Body of pancreas (tissue), 4 donors: ENCODE measurements around the gene RPS19BP1. TPM values are rescaled to one million over a fixed set of nuclear protein-coding genes. Genes with fewer than 3 reads are reported as not detected.

Source experiments
- ATAC-seq: fragments of 150-250 bp; one replicate; pipeline ENCODE4 v1.9.1; 2016
- DNase-seq, 4 donors: peaks; one replicate each; pipeline ENCODE4 v3.0.0-alpha.2; 2019
- H3K27ac ChIP-seq, 4 donors: fragments of 200-600 bp; sonication (generic); 1 replicate in 3 of 4; 2 replicates in 1 of 4; pipeline versions ENCODE4 v1.5.1 to v1.6.1; 2016 to 2019; ENCODE audit warnings: mild to moderate bottlenecking in 1 of 4, mixed read lengths in 1 of 4, moderate library complexity in 1 of 4
- H3K27me3 ChIP-seq, 2 donors: fragments of 200-600 bp; sonication (generic); one replicate each; pipeline ENCODE4 v1.6.0; 2016; ENCODE audit warnings: mild to moderate bottlenecking in 1 of 2
- H3K36me3 ChIP-seq, 2 donors: fragments of 200-600 bp; sonication (generic); replicated peaks in 1 of 2; 2 replicates each; pipeline ENCODE4 v1.5.1; 2016; ENCODE audit warnings: low read depth in 2 of 2; ENCODE audit not compliant: insufficient read depth in 1 of 2
- H3K4me1 ChIP-seq: fragments of 200-600 bp; sonication (generic); one replicate; pipeline ENCODE4 v1.6.0; 2016
- H3K4me3 ChIP-seq, 2 donors: fragments of 200-600 bp; sonication (generic); 1 replicate in 1 of 2; 2 replicates in 1 of 2; pipeline ENCODE4 v1.5.1; 2016 to 2019
- H3K9me3 ChIP-seq, 3 donors: fragments of 200-600 bp; sonication (generic); 1 replicate in 2 of 3; 2 replicates in 1 of 3; pipeline ENCODE4 v1.5.1; 2016
- CTCF ChIP-seq, 7 experiments: fragments of 450-650 bp in 4 of 7; fragments of 200-600 bp in 3 of 7; sonication (generic) in 3 of 7; IDR thresholded peaks; one replicate each; pipeline ENCODE4 v1.5.1; 2016 to 2019; ENCODE audit warnings: antibody characterized with exemption in 7 of 7
- POLR2A ChIP-seq, 3 donors: fragments of 450-650 bp; IDR thresholded peaks; one replicate each; pipeline ENCODE4 v1.6.1; 2016; ENCODE audit warnings: antibody characterized with exemption in 3 of 3, mild to moderate bottlenecking in 2 of 3
- WGBS, 2 donors: methylation state at CpG; one replicate each; pipeline ENCODE4 v1.1.5; 2017; 5-methylcytosine and 5-hydroxymethylcytosine counted together
- intact Hi-C: fragments of 100-400 bp; cut with DNase I; formaldehyde crosslinking; loops from one replicate; pipeline ENCODE4 v1.15.1; 2023
- total RNA-seq, 2 donors: library from RNA; depleted of rRNA; stranded (reverse); fragments of >200 nt; gene quantifications; one replicate each; pipeline ENCODE4 v1.1.0, GENCODE V29; 2016

Gene RPS19BP1
- total RNA-seq, 2 donors from 2014 or later, result 87.2 to 141 TPM

DNA sequence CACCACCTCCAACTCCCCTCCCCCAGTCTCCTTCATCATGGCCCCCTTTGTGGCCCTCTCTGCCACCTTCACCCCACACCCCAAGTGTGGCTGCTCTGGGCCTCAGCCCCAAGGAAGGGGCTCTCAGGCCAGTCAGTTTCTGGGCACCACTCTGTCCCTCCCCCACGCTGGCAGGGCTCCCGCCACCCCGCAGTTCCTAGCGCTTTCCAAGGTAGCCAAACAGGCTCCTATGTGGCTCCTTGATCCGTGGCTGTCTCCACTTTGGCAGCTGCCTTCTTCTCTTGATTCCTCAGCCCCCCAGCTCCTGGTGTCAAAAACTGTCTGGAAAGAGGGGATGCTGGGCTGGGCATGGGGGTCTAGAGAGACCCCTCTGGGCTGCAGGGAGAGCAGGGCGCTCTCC lies 27.6 kb upstream of the RPS19BP1 start:
- Histone ChIP-seq H3K27ac (no peak overlapping the region), H3K4me1 (peaks cover 11% of the 10 kb centered on the region), H3K4me3 (no peak overlapping the region), H3K36me3 (no peaks in the 10 kb centered on the region), H3K27me3 (peaks cover 0 to 15% of the 10 kb centered on the region in 2 donors), H3K9me3 (no peaks in the 10 kb centered on the region)
- intact Hi-C loops, result no loop called here
- no peak for ATAC-seq
- no peak for DNase-seq
- WGBS, 2 donors, result 26 to 34% methylated on average over 6 of the region's 6 CpGs
- no peak for TF ChIP-seq POLR2A (IDR thresholded peaks at IDR 0.05)
- TF ChIP-seq CTCF (IDR thresholded peaks at IDR 0.05), result no peak

GRCh38 chr22:39559456-39560105 lies 27.0 kb upstream of the RPS19BP1 start:
- Histone ChIP-seq H3K9me3 (no peaks in the 10 kb centered on the region), H3K4me1 (peaks cover 11% of the 10 kb centered on the region), H3K36me3 (no peaks in the 10 kb centered on the region), H3K27me3 (peaks cover 0 to 15% of the 10 kb centered on the region in 2 donors), H3K4me3 (no peak overlapping the region), H3K27ac (no peak overlapping the region)
- 45 to 47% methylated on average over 11 of the region's 11 CpGs for WGBS, 2 donors
- intact Hi-C loops, result no loop called here
- DNase-seq (peak in 1 of 4 donors; percentile 19), ATAC-seq (no peak)
- TF ChIP-seq CTCF (IDR thresholded peaks at IDR 0.05) (peak in 4 of 7 experiments; percentile 16 to 24 (median 20)), POLR2A (IDR thresholded peaks at IDR 0.05) (no peak)

DNA sequence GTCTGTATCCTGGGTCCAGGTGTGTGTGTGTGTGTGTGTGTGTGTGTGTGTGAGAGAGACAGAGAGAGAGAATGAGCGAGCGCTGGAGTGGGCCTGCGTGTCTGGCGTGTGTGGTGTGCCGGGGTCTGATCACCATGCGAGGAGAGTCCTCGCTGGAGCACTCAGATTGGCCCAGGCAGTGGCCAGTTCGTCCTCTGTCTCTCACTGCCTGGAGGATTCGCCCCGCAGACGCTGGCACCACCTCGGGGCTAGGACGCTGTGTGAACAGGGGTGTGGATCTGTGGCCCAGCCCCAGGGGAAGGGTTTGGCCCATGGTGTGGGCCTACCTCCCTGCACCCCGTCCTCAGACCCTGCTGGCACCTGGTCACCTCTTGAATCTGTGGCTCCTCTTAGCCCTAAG lies 26.4 kb upstream of the RPS19BP1 start:
- H3K27me3 ChIP-seq, result peaks cover 0 to 15% of the 10 kb centered on the region in 2 donors
- DNase-seq (no peak), ATAC-seq (no peak)
- no peak overlapping the region for H3K4me3 ChIP-seq
- intact Hi-C loops, result no loop called here
- no peak for TF ChIP-seq POLR2A (IDR thresholded peaks at IDR 0.05)
- TF ChIP-seq CTCF (IDR thresholded peaks at IDR 0.05), result no peak
- no peaks in the 10 kb centered on the region for H3K36me3 ChIP-seq
- peaks cover 11% of the 10 kb centered on the region for H3K4me1 ChIP-seq
- 91 to 93% methylated on average over 14 of the region's 14 CpGs for WGBS, 2 donors
- H3K9me3 ChIP-seq, result no peaks in the 10 kb centered on the region
- H3K27ac ChIP-seq, result no peak overlapping the region

GRCh38 chr22:39558254-39558727 lies 25.7 kb upstream of the RPS19BP1 start:
- H3K4me1 ChIP-seq, result peaks cover 11% of the 10 kb centered on the region
- H3K9me3 ChIP-seq, result no peaks in the 10 kb centered on the region
- DNase-seq (no peak), ATAC-seq (no peak)
- WGBS, 2 donors, result 10% methylated on average over 31 of the region's 34 CpGs; no CpG with 5 or more reads in 1 of the 2 donors
- TF ChIP-seq POLR2A (IDR thresholded peaks at IDR 0.05) (no peak), CTCF (IDR thresholded peaks at IDR 0.05) (no peak)
- no peaks in the 10 kb centered on the region for H3K36me3 ChIP-seq
- H3K4me3 ChIP-seq, result no peak overlapping the region
- intact Hi-C loops, result no loop called here
- H3K27me3 ChIP-seq, result peaks cover 0 to 15% of the 10 kb centered on the region in 2 donors
- H3K27ac ChIP-seq, result no peak overlapping the region
